SK-N-SH (cell line): ENCODE measurements around the gene HOXD11. TPM values are rescaled to one million over a fixed set of nuclear protein-coding genes. Genes with fewer than 3 reads are reported as not detected.

Experiments
- CTCF ChIA-PET: fragments of 300-600, 350-600 bp; formaldehyde crosslinking; extraction: SDS; loops from one replicate; lab custom pipeline; 2021; lab: Yijun Ruan, JAX
- POLR2A ChIA-PET: fragments of 350-600 bp; sonication (Branson Sonifier 250); formaldehyde crosslinking; extraction: SDS; loops from one replicate; lab custom pipeline; 2020; ENCODE audit warnings: antibody characterized with exemption, inconsistent platforms; lab: Yijun Ruan, JAX
- DNase-seq: peaks from one replicate; pipeline ENCODE4 v3.0.0; 2012
- H2AFZ ChIP-seq: fragments of 200-600 bp; sonication (generic); 2 replicates; pipeline ENCODE4 v1.8.1; 2016; ENCODE audit warnings: antibody characterized with exemption, mild to moderate bottlenecking, low read depth
- H3F3A ChIP-seq: fragments of 200-600 bp; sonication (generic); replicated peaks from 2 replicates; pipeline ENCODE3; 2016; ENCODE audit warnings: antibody characterized with exemption, mild to moderate bottlenecking; ENCODE audit not compliant: insufficient read depth
- H3K27ac ChIP-seq, 2 experiments: fragments of 200-500 bp in 1 of 2; fragments of 200-600 bp in 1 of 2; sonication (Bioruptor generic) in 1 of 2; sonication (generic), shearing (Covaris generic) in 1 of 2; 2 replicates each; pipeline versions ENCODE4 v1.5.1 to v1.6.1; 2014 to 2016; ENCODE audit warnings: low read depth in 2 of 2, inconsistent platforms in 1 of 2, low read length in 1 of 2, mild to moderate bottlenecking in 1 of 2, mixed read lengths in 1 of 2
- H3K27me3 ChIP-seq: fragments of 200-600 bp; sonication (generic), shearing (Covaris generic); 2 replicates; pipeline ENCODE4 v1.6.1; 2016; ENCODE audit warnings: mixed run types; ENCODE audit not compliant: insufficient read depth
- H3K36me3 ChIP-seq, 2 experiments: fragments of 200-500 bp in 1 of 2; fragments of 200-600 bp in 1 of 2; sonication (Bioruptor generic) in 1 of 2; sonication (generic) in 1 of 2; replicated peaks in 1 of 2; 2 replicates each; pipeline versions ENCODE3 to v1.5.1; 2014 to 2016; ENCODE audit warnings: low read length in 1 of 2, mild to moderate bottlenecking in 1 of 2; ENCODE audit not compliant: insufficient read depth in 2 of 2, control insufficient read depth in 1 of 2
- H3K4me1 ChIP-seq, 2 experiments: fragments of 200-500 bp in 1 of 2; fragments of 200-600 bp in 1 of 2; sonication (Bioruptor generic) in 1 of 2; sonication (generic), shearing (Covaris generic) in 1 of 2; 2 replicates each; pipeline versions ENCODE4 v1.5.1 to v1.6.1; 2014 to 2016; ENCODE audit warnings: low read depth in 1 of 2, low read length in 1 of 2, mixed run types in 1 of 2; ENCODE audit not compliant: insufficient read depth in 2 of 2, control insufficient read depth in 1 of 2
- H3K4me2 ChIP-seq: fragments of 200-600 bp; sonication (generic), shearing (Covaris generic); 2 replicates; pipeline ENCODE4 v1.6.1; 2017; ENCODE audit warnings: mixed run types
- H3K4me3 ChIP-seq, 2 experiments: fragments of 200-500 bp in 1 of 2; fragments of 200-600 bp in 1 of 2; sonication (Bioruptor generic) in 1 of 2; sonication (generic), shearing (Covaris generic) in 1 of 2; 2 replicates each; pipeline versions ENCODE4 v1.5.1 to v1.8.1; 2014 to 2016; ENCODE audit warnings: low read depth in 2 of 2, inconsistent platforms in 1 of 2, low read length in 1 of 2, mild to moderate bottlenecking in 1 of 2, mixed read lengths in 1 of 2, moderate library complexity in 1 of 2
- H3K79me2 ChIP-seq: fragments of 200-600 bp; sonication (generic); 2 replicates; pipeline ENCODE4 v1.8.1; 2017; ENCODE audit warnings: mild to moderate bottlenecking; ENCODE audit not compliant: insufficient read depth
- H3K9ac ChIP-seq: fragments of 200-600 bp; sonication (generic); 2 replicates; pipeline ENCODE4 v1.6.1; 2017; ENCODE audit warnings: mixed run types
- H3K9me2 ChIP-seq: fragments of 200-600 bp; sonication (generic); 2 replicates; pipeline ENCODE4 v1.6.1; 2017; ENCODE audit warnings: mixed run types
- H3K9me3 ChIP-seq: fragments of 200-600 bp; sonication (generic); 2 replicates; pipeline ENCODE4 v1.6.1; 2017; ENCODE audit warnings: mixed run types, mild to moderate bottlenecking, moderate library complexity
- H4K20me1 ChIP-seq: fragments of 200-600 bp; sonication (generic); 2 replicates; pipeline ENCODE4 v1.6.1; 2017; ENCODE audit warnings: mild to moderate bottlenecking, mixed run types; ENCODE audit not compliant: insufficient read depth
- ELF1 ChIP-seq: IDR thresholded peaks from 2 replicates; pipeline ENCODE4 v1.4.0; 2012
- EP300 ChIP-seq, 2 experiments: IDR thresholded peaks; 2 replicates each; pipeline versions ENCODE4 v1.4.0 to v1.6.1; 2012; ENCODE audit warnings: borderline replicate concordance in 1 of 2, low read depth in 1 of 2, low read length in 1 of 2
- GATA2 ChIP-seq: sonication (generic); formaldehyde crosslinking; IDR thresholded peaks from 2 replicates; pipeline ENCODE4 v1.5.0; 2020; ENCODE audit warnings: mild to moderate bottlenecking, missing genetic modification reagents
- IRF3 ChIP-seq: fragments of 150-350 bp; IDR thresholded peaks from 2 replicates; pipeline ENCODE4 v1.6.1; 2016; ENCODE audit warnings: mild to moderate bottlenecking, low read depth, low read length
- MEF2A ChIP-seq: IDR thresholded peaks from 2 replicates; pipeline ENCODE4 v1.4.0; 2012; ENCODE audit warnings: low read depth, borderline replicate concordance
- NFIC ChIP-seq: IDR thresholded peaks from 2 replicates; pipeline ENCODE4 v1.4.0; 2012; ENCODE audit warnings: borderline replicate concordance
- PBX3 ChIP-seq: IDR thresholded peaks from 2 replicates; pipeline ENCODE4; 2012
- POLR2AphosphoS5 ChIP-seq: IDR thresholded peaks from 2 replicates; pipeline ENCODE4 v1.6.1; 2012; ENCODE audit warnings: low read depth, low read length
- RAD21 ChIP-seq: IDR thresholded peaks from 2 replicates; pipeline ENCODE4 v1.6.1; 2012; ENCODE audit warnings: mild to moderate bottlenecking, low read length
- SMC3 ChIP-seq: IDR thresholded peaks from 2 replicates; pipeline ENCODE4 v1.6.1; 2012; ENCODE audit warnings: low read depth, low read length, improper control_type of control experiment
- TEAD4 ChIP-seq: IDR thresholded peaks from 2 replicates; pipeline ENCODE4 v1.4.0; 2012; ENCODE audit warnings: mild to moderate bottlenecking, borderline replicate concordance; ENCODE audit not compliant: insufficient read depth
- USF1 ChIP-seq: IDR thresholded peaks from 2 replicates; pipeline ENCODE4 v1.4.0; 2012; ENCODE audit warnings: low read depth, borderline replicate concordance
- YY1 ChIP-seq: IDR thresholded peaks from 2 replicates; pipeline ENCODE4 v1.4.0; 2012; ENCODE audit warnings: low read depth, mild to moderate bottlenecking
- WGBS: methylation state at CpG from one replicate; pipeline ENCODE4 v1.1.6; 2017; ENCODE audit warnings: low lambda C conversion rate; 5-methylcytosine and 5-hydroxymethylcytosine counted together
- polyA plus RNA-seq, 3 experiments: library from polyadenylated mRNA; depleted of rRNA; stranded (reverse); fragments of >200 nt; gene quantifications; 2 replicates each; pipeline ENCODE4 v1.2.3, GENCODE V29; 2012
- TF ChIP-seq, protein P1 (sequence below): fragments of 200-600 bp; sonication (generic); IDR thresholded peaks from 2 replicates; pipeline ENCODE4 v1.6.1; 2017; ENCODE audit warnings: antibody characterized with exemption, mild to moderate bottlenecking, moderate library complexity
- TF ChIP-seq, protein P2 (sequence below): fragments of 150-350 bp; IDR thresholded peaks from 2 replicates; pipeline ENCODE4 v1.6.1; 2017; ENCODE audit warnings: antibody characterized with exemption, low read length, low read depth, borderline replicate concordance

Gene HOXD11
- polyA plus RNA-seq, 1 of the 3 experiments (the other 2 are of a cell fraction) = not detected

DNA sequence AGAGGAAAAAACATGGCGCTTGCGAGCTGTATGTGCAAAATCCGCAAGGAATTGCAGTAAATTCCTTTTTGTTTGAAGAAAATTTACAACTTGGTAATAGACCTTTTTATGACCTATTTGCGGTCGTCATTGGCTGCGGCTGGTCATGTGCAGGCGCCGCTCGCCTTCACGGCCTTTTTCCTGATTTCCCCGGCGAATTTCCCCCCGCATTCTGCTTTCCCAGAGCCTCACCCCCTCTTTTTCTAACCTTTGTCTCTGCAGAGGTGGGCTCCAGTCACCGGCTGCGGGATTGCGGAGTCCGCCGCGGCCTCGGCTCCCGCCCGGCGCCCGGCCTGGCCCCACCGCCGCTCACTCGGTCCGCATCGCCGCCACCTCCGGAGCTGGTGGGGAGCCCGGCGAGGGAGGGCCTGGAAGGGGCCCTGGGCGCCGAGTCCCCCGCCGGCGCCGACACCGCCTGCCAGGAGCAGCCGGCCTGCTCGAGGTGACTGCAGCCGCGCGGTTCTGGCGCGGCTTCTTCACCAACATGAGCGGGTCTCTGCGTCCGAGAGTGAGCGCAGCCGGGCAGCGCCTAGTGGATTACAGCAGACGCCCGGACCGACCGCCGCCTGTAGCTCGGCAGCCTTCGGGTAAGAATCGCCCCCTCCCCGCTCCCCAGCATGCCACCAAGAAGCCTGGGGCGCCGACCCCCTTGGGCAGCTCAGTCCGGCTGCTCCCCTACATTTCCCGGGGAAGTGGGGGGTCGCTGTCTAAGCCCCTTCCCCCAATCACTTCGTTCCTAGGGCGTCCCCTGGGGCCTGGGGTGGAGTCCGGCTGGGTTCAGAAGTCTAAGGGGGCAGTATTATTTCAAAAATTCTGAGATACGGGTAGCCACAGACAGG lies 29.5 kb downstream of the HOXD11 start:
- Histone ChIP-seq H3K4me2 (peak overlapping the region; percentile 96), H3K9me3 (no peaks in the 10 kb centered on the region), H3K4me3 (peak overlapping the region; percentile 83 to 86), H3K9ac (peak overlapping the region; percentile 94), H4K20me1 (no peaks in the 10 kb centered on the region), H3K27me3 (no peaks in the 10 kb centered on the region), H2AFZ (peak overlapping the region; percentile 61)
- POLR2A ChIA-PET = interaction anchor here (0.5 to 2.6 kb wide), 15 partner anchors 9 to 620 kb away, joined by 3 to 16 read pairs (median 5); partner anchors contain the start of genes HOXD3 and HOXD9
- TF ChIP-seq USF1 (peak; percentile 76; the same call in 1 of the 2 replicates), IRF3 (no peak), YY1 (peak; percentile 83), ELF1 (no peak), RAD21 (no peak), POLR2AphosphoS5 (peak; percentile 22; the same call in 1 of the 2 replicates), NFIC (no peak), SMC3 (no peak), TEAD4 (no peak), GATA2 (CRISPR knock-in tag) (no peak), MEF2A (no peak), EP300 (IDR thresholded peaks at IDR 0.05; ENCODE audit: borderline replicate concordance in 1 of 2, low read depth in 1 of 2, low read length in 1 of 2) (no peak), PBX3 (no peak)
- TF ChIP-seq, protein P1, sequence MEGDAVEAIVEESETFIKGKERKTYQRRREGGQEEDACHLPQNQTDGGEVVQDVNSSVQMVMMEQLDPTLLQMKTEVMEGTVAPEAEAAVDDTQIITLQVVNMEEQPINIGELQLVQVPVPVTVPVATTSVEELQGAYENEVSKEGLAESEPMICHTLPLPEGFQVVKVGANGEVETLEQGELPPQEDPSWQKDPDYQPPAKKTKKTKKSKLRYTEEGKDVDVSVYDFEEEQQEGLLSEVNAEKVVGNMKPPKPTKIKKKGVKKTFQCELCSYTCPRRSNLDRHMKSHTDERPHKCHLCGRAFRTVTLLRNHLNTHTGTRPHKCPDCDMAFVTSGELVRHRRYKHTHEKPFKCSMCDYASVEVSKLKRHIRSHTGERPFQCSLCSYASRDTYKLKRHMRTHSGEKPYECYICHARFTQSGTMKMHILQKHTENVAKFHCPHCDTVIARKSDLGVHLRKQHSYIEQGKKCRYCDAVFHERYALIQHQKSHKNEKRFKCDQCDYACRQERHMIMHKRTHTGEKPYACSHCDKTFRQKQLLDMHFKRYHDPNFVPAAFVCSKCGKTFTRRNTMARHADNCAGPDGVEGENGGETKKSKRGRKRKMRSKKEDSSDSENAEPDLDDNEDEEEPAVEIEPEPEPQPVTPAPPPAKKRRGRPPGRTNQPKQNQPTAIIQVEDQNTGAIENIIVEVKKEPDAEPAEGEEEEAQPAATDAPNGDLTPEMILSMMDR = peak; percentile 12; the same call in 1 of the 2 replicates
- TF ChIP-seq, protein P2, sequence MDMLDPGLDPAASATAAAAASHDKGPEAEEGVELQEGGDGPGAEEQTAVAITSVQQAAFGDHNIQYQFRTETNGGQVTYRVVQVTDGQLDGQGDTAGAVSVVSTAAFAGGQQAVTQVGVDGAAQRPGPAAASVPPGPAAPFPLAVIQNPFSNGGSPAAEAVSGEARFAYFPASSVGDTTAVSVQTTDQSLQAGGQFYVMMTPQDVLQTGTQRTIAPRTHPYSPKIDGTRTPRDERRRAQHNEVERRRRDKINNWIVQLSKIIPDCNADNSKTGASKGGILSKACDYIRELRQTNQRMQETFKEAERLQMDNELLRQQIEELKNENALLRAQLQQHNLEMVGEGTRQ = 0 out of 2 replicates have a peak, but pooled peaks have one; percentile 30
- TF ChIP-seq, all 33 proteins: peak for 5
- Histone ChIP-seq H3K79me2 (peaks cover 47% of the 10 kb centered on the region), H3K4me1 (peaks cover 33 to 59% of the 10 kb centered on the region in 2 experiments), H3K36me3 (no peaks in the 10 kb centered on the region), H3K27ac (peak overlapping the region; percentile 63 to 92), H3F3A (peaks cover 33% of the 10 kb centered on the region), H3K9me2 (no peaks in the 10 kb centered on the region)
- CTCF ChIA-PET = interaction anchor here (0.9 to 26.1 kb wide), 11 partner anchors 12 to 1012 kb away, joined by 3 to 1047 read pairs (median 8); partner anchors contain the start of gene HOXD9
- 10% methylated on average over 20 of the region's 71 CpGs for whole genome bisulfite sequencing
- peak; percentile 75 for DNase-seq
